ENCODE data around the gene BIN1. TPM values are rescaled to one million over a fixed set of nuclear protein-coding genes. Genes with fewer than 3 reads are reported as not detected.

The BIN1 gene
- total RNA-seq, 1 experiment from 2014 or later = 58.9 TPM

GRCh38 chr2:127072396-127072795 is 34.6 kb downstream of the BIN1 start:
- ChIA-PET CTCF (no interaction called here), POLR2A (ENCODE audit: unreplicated experiment) (no interaction called here)
- no TSS peak for BruUV-seq (replicated peaks)
- TF ChIP-seq CTCF (conservative IDR thresholded peaks at IDR 0.05; ENCODE audit: low read depth, low read length) = 0 out of 2 replicates have a peak, but pooled peaks have one; percentile 9
- no peak for TF ChIP-seq EZH2phosphoT487 (IDR thresholded peaks at IDR 0.05; ENCODE audit: borderline replicate concordance, low read length)
- H3K27me3 ChIP-seq (ENCODE audit: low read length) = no peaks in the 10 kb centered on the region
- H3F3A ChIP-seq (ENCODE audit: low read length, unreplicated experiment) = no peaks in the 10 kb centered on the region
- ATAC-seq (no peak), DNase-seq (no peak)
- no peak overlapping the region for H3K27ac ChIP-seq (ENCODE audit: low read length)
- H3K9ac ChIP-seq (ENCODE audit: low read length) = no peak overlapping the region
- no peaks in the 10 kb centered on the region for H4K20me1 ChIP-seq (ENCODE audit: low read length)
- H3K4me3 ChIP-seq (ENCODE audit: low read length) = no peak overlapping the region
- no peak overlapping the region for H3K4me2 ChIP-seq (ENCODE audit: low read length)
- H3K4me1 ChIP-seq (ENCODE audit: insufficient read depth, low read length) = no peaks in the 10 kb centered on the region
- no peaks in the 10 kb centered on the region for H3K79me2 ChIP-seq (ENCODE audit: low read length)
- H3K9me2 ChIP-seq (replicated peaks; ENCODE audit: low read length) = no peaks in the 10 kb centered on the region
- intact Hi-C loops (cut with micrococcal nuclease) = no loop called here
- H3K9me3 ChIP-seq (ENCODE audit: low read length) = no peaks in the 10 kb centered on the region
- H2AFZ ChIP-seq (ENCODE audit: low read length) = no peak overlapping the region
- H3K36me3 ChIP-seq (ENCODE audit: low read depth, low read length) = no peaks in the 10 kb centered on the region; the same call in 1 of the 2 replicates

- DNase-seq (no peak), ATAC-seq (no peak)
- no peaks in the 10 kb centered on the region for H3K79me2 ChIP-seq (ENCODE audit: low read length)
Observed at GRCh38 chr2:127071901-127072328, 35.0 kb downstream of the BIN1 start.

GRCh38 chr2:127070221-127070620 is 36.7 kb downstream of the BIN1 start:
- BruUV-seq (replicated peaks) = no TSS peak
- Histone ChIP-seq H3K4me2 (ENCODE audit: low read length) (no peak overlapping the region), H3K9ac (ENCODE audit: low read length) (no peak overlapping the region), H3K4me1 (ENCODE audit: insufficient read depth, low read length) (peaks cover 6% of the 10 kb centered on the region), H3K36me3 (ENCODE audit: low read depth, low read length) (no peaks in the 10 kb centered on the region; the same call in 1 of the 2 replicates), H3F3A (ENCODE audit: low read length, unreplicated experiment) (no peaks in the 10 kb centered on the region), H3K9me3 (ENCODE audit: low read length) (no peaks in the 10 kb centered on the region), H3K4me3 (ENCODE audit: low read length) (no peak overlapping the region), H3K9me2 (replicated peaks; ENCODE audit: low read length) (no peaks in the 10 kb centered on the region), H3K27me3 (ENCODE audit: low read length) (no peaks in the 10 kb centered on the region), H3K27ac (ENCODE audit: low read length) (no peak overlapping the region), H4K20me1 (ENCODE audit: low read length) (no peaks in the 10 kb centered on the region), H3K79me2 (ENCODE audit: low read length) (no peaks in the 10 kb centered on the region), H2AFZ (ENCODE audit: low read length) (no peak overlapping the region)
- POLR2A ChIA-PET (ENCODE audit: unreplicated experiment) = no interaction called here
- no peak for ATAC-seq
- CTCF ChIA-PET = no interaction called here
- intact Hi-C loops (cut with micrococcal nuclease) = no loop called here
- DNase-seq = no peak
- TF ChIP-seq EZH2 (IDR thresholded peaks at IDR 0.05; ENCODE audit: low read length, unreplicated experiment) (no peak), EZH2phosphoT487 (IDR thresholded peaks at IDR 0.05; ENCODE audit: borderline replicate concordance, low read length) (no peak), CTCF (conservative IDR thresholded peaks at IDR 0.05; ENCODE audit: low read depth, low read length) (no peak)

More at GRCh38 chr2:127071901-127072328, 35.0 kb downstream of the BIN1 start:
- Histone ChIP-seq H3K4me2 (ENCODE audit: low read length) (no peak overlapping the region), H3K9ac (ENCODE audit: low read length) (no peak overlapping the region), H3K9me2 (replicated peaks; ENCODE audit: low read length) (no peaks in the 10 kb centered on the region), H3K36me3 (ENCODE audit: low read depth, low read length) (no peaks in the 10 kb centered on the region; the same call in 1 of the 2 replicates), H4K20me1 (ENCODE audit: low read length) (no peaks in the 10 kb centered on the region), H3K9me3 (ENCODE audit: low read length) (no peaks in the 10 kb centered on the region), H3F3A (ENCODE audit: low read length, unreplicated experiment) (no peaks in the 10 kb centered on the region), H3K27ac (ENCODE audit: low read length) (no peak overlapping the region), H3K27me3 (ENCODE audit: low read length) (no peaks in the 10 kb centered on the region), H3K4me1 (ENCODE audit: insufficient read depth, low read length) (no peaks in the 10 kb centered on the region), H3K4me3 (ENCODE audit: low read length) (no peak overlapping the region), H2AFZ (ENCODE audit: low read length) (no peak overlapping the region)
- ChIA-PET CTCF (no interaction called here), POLR2A (ENCODE audit: unreplicated experiment) (no interaction called here)
- TF ChIP-seq EZH2phosphoT487 (IDR thresholded peaks at IDR 0.05; ENCODE audit: borderline replicate concordance, low read length) (no peak), CTCF (conservative IDR thresholded peaks at IDR 0.05; ENCODE audit: low read depth, low read length) (no peak), EZH2 (IDR thresholded peaks at IDR 0.05; ENCODE audit: low read length, unreplicated experiment) (no peak)
- intact Hi-C loops (cut with micrococcal nuclease) = no loop called here
- BruUV-seq (replicated peaks) = no TSS peak
